NCI-H2196 (cell line): Measurements from ENCODE around the gene MFN2.

Source experiments
- DNase-seq: peaks from one replicate; lab custom pipeline; 2025; ENCODE audit not compliant: unreplicated experiment; lab: John Stamatoyannopoulos, UW

The MFN2 gene

DNA sequence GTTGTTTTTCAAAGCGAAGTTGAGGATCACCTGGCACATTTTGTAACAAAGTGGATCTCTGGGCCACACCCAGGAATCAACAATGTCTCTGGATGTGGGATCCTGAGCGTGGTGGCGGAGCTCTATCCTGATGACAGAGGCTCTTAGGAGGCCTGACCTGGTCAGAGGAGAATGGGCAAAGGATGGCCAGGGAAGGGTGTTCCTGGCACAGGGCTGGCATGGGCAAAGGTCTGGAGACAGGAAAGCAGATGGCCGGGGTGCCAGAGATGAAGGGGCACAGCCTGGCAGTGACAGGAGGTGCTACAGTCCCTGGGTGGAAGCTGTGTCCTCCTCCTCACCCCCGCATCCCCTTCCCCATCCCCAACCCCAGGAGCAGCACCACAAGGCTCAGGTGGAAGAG, 20.0 kb upstream of the MFN2 start:
- no peak for DNase-seq

- no peak for DNase-seq
Measured at GRCh38 chr1:11960715-11961114, 19.5 kb upstream of the MFN2 start.

DNA sequence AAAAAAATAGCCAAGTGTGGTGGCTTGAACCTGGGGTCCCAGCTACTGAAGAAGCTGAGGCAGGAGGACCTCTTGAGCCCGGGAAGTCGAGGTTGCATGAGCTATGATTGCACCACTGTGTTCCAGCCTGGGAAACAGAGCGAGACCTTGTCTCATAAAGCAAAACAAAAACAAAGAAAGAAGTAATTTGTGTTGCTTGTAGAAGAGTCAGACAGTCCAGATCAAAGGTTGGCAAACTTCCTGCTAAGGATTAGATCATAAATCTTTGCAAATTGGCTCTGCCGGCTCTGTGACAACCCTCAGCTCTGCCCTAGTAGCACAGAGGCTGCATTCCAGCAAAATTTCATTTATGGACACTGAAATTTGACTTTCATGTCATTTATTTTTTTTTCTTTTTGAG, 19.0 kb upstream of the MFN2 start:
- peak; percentile 19 for DNase-seq

GRCh38 chr1:11963622-11964021, 16.6 kb upstream of the MFN2 start:
- no peak for DNase-seq

DNA sequence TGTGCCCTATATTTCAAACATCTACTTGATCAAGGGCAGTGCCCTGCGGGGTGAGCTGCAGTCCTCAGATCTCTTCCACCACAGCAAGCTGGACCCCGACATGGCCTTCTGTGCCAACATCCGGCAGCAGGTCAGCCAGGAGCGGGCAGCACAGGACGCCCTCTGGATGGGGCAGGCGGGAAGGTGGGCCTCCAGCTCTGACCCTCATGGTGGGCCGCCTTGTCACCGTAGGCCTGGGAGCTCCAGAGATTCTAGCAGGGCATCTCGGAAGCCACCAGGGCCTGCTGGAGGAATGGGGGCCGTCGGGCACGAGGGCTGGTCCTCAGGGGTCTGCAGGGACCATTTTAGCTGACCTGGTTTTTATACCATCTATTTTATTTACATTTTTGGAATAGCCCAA, 15.6 kb upstream of the MFN2 start:
- no peak for DNase-seq

- DNase-seq, result peak; percentile 84
Measured at GRCh38 chr1:11967028-11967547, 13.2 kb upstream of the MFN2 start.

DNA sequence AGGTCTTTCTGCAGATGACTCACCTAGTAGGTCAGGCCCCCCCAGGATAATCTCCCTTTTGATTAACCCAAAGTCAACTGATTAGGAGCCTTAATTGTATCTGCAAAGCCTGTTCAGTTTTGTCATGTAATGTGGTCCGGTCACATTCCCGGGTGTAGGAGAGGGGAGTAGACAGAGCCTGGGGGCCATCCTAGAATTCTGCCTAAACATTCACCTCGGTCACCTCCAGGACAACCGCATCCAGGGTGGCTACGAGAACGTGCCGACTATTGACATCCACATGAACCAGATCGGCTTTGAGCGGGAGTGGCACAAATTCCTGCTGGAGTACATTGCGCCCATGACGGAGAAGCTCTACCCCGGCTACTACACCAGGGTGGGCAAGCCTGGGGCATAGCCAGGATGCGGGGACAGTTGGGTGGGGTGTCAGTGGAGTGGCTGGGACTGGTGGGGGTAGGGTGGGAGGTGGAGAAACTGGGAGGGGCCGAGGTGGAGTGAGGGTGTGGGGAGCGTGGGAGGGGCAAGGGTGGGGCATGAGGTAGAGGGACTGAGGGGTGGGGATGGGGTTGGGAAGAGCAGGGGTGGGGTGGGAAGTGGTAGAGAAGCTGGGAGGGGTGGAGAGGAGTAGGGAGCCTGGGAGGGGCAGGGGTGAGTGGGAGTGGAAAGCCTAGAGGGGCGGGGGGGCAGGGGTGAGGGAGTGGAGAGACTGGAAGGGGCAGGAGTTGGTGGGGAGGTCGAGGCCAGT, 9.6 kb upstream of the MFN2 start:
- DNase-seq, result no peak

- no peak for DNase-seq
Measured at GRCh38 chr1:11977625-11978024, 2.6 kb upstream of the MFN2 start.

GRCh38 chr1:11978301-11978700, 1.9 kb upstream of the MFN2 start:
- DNase-seq, result no peak

DNA sequence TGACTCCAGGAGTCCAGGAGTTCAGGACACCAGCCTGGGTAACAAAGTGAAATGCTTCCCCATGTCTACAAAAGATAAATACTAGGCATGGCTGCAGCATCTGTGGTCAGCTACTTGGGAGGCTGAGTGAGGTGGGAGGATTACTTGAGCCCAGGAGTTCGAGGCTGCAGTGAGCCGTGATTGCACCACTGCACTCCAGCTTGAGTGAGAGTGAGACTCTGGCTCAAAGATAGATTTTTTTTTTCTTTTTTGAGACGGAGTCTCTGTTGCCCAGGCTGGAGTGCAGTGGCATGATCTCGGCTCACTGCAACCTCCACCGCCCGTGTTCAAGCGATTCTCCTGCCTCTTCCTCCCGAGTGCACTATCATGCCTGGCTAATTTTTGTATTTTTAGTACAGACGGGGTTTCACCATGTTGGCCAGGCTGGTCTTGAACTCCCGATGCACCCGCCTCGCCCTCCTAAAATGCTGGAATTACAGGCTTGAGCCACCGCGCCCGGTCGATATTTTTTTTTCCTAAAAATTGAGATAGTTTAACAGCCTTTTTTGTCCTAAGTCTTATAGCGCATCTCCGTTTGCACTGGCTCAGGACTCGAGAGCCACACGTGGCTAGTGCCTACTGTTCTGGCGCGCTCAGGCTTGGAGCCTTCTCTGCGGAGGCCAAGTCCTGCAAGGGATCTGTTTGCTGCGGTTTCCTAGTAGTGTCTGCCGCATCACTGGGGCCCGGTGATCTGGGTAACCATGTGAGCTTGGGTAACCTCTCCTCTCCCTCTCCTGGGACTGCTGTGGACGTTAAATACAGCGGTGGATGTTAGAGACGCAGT, 1.0 kb upstream of the MFN2 start:
- DNase-seq, result peak; percentile 88

GRCh38 chr1:11980676-11980972, 380 bp downstream of the MFN2 start:
- DNase-seq, result no peak

DNA sequence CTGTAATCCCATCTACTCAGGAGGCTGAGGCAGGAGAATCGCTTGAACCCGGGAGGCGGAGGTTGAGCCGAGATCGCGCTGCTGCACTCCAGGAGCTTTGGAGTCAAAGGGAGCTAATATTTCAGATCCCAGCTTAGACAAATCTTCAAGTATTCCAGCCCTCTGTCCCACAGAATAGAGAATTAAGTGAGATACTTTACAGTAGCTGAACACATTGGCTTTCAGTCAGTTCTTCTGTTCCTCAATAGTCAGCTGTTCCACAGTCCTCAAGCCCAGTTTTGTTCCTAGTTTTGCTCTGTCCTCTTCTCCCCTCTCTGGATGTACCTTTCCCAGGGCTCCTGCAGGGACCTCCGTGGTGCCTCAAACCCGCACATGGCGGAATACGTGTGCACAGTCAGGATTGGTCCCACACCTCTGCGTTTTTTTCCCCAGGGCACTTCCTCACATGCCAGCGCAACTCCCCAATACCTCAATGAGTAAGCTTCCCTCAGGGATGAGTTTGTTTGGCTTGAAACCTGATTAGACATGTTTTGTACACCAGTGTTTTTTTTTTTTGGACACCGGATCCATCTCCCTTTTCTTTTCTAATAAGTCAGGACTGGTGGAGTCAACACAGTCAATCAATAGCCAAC, 1.2 kb downstream of the MFN2 start:
- no peak for DNase-seq

DNA sequence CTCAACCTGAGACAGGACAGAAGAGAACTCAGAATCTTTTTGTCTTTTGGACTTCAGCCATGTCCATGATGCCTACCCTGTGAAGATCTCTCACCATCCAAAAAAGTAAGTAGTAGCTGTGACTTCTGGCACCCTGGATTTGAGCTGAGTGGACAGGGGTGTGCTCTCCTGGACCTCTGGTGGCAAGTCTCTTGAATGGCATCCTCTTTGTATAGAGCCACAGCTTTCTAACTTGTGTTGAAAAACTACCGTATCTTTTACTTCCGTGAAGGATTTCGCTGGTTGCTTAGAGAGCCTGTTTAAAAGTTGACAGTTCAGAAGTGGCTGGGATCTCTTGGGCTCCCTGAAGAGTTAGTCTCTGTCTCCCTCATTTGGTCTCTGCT, 1.8 kb downstream of the MFN2 start:
- no peak for DNase-seq

DNA sequence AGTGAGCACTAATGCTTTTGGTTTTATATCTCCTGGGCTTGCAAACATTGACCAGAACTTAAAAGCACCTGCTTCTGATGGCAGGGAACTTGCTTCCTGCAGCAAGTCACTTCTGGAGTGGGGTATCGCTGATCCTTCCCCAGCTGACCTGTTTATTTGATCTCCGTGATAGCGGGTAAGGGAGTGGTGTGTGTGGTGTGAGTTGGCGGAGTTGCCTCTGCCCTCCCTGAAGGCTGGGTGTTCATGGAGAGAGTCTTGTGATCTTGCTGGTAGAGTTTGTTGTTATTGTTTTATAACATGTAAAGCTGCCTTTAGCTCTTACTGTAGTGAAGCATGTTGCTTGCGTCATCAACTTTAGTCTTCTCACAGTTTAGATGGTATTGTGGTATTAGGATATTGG, 3.9 kb downstream of the MFN2 start:
- DNase-seq, result no peak

GRCh38 chr1:11984576-11984975, 4.3 kb downstream of the MFN2 start:
- DNase-seq, result no peak

DNA sequence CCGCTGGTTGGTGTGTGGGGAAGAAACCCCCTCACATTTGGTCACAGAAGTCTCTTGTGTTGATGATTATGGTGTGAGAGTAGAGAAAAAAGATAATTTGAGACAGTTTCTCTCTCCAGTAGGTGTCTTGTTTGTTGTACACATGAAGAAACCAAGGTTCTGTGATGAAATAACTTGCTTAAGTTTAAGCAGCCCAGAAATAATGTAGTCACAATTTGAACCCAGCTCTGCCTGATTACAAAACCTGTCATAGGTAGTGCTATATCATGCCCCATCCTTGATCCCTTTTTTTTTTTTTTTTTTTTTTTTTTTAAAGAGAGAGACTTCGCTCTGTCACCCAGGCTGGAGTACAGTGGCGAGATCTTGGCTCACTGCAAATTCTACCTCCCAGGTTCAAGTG, 4.9 kb downstream of the MFN2 start:
- no peak for DNase-seq

- DNase-seq, result no peak
Measured at GRCh38 chr1:11985851-11986250, 5.6 kb downstream of the MFN2 start.

GRCh38 chr1:11989669-11990068, 9.4 kb downstream of the MFN2 start:
- no peak for DNase-seq

DNA sequence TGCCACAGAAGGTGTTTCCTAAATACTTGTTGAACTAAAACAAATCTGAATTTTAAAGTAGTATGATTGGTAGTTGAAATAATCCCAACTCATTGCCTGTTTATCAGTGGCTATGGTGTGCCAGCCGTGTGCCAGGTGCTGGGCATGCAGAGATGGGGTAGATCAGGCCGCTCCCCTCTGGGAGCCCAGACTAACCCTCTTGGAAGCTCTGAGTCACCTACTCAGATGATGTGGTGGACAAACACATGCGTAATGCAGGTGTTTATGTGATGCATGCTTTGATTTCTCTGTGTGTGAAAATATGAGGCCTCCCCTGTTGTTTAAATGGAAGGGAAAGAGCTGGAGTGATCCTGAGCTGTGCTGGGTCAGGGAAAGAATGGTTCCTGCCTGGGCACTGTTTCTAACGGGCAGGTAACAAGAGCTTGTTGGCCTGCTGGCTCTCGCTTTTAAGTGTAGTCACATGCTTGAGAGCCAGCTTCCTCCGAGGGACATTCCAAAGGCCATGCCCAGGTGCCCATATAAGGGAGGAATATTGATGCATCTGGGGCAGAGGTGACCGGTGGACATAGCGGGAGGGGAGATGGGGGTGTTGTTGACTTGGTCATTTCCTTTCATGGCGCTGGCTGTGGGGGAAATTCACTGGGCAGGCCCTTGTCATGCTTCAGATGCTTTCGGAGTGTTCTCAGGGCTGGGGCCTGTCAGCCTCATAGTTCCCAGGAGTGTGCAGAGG, 10.2 kb downstream of the MFN2 start:
- peak; percentile 84 for DNase-seq

DNA sequence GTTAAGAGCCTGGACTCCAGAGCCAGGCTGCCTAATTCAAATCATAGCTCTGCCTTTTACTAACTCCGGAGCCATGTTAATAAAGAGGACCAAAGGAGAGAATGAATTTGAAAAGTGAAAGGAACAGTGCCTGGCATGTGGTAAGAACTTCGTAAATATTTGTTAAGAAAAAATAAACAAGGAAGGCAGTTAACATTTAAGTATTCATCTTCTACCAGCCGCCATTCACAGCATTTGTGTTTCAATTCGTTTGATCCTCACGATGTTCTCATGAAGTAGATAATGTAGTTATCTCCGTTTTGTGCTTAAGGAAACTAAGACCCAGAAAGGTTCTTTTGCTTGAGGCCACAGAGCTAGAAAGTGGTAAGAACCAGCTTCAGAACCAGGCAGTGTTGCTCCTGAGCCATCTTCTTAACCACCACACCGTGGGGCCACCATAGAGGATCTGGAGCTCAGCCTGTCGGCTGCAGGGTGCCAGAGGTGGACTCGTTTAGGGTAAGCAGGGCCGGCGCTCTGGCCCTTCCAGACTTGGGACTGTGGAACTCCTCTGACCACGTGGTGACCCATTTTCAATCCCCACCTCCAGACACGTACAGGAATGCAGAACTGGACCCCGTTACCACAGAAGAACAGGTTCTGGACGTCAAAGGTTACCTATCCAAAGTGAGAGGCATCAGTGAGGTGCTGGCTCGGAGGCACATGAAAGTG, 11.9 kb downstream of the MFN2 start:
- DNase-seq, result no peak
